RWPE1 (cell line): ENCODE measurements around the gene ULBP2.

Source experiments
- CTCF ChIA-PET: fragments of 350-600 bp; sonication (Branson Sonifier 250); formaldehyde crosslinking; extraction: SDS; loops from one replicate; lab custom pipeline; 2021; lab: Yijun Ruan, JAX
- POLR2A ChIA-PET: fragments of 400-600 bp; formaldehyde crosslinking; extraction: SDS; loops from one replicate; lab custom pipeline; 2020; ENCODE audit warnings: antibody characterized with exemption; ENCODE audit not compliant: low non-redundant PET; lab: Yijun Ruan, JAX
- DNase-seq: peaks from one replicate; pipeline ENCODE4 v3.0.0; 2012; ENCODE audit warnings: low spot score
- H3K27ac ChIP-seq: fragments of 450-650 bp; 2 replicates; pipeline ENCODE4 v1.5.1; 2017
- TF ChIP-seq, protein P1 (sequence below): fragments of 450-650 bp; conservative IDR thresholded peaks from 2 replicates; pipeline ENCODE4 v1.5.1; 2017; ENCODE audit warnings: low read depth, mild to moderate bottlenecking

Gene ULBP2

DNA sequence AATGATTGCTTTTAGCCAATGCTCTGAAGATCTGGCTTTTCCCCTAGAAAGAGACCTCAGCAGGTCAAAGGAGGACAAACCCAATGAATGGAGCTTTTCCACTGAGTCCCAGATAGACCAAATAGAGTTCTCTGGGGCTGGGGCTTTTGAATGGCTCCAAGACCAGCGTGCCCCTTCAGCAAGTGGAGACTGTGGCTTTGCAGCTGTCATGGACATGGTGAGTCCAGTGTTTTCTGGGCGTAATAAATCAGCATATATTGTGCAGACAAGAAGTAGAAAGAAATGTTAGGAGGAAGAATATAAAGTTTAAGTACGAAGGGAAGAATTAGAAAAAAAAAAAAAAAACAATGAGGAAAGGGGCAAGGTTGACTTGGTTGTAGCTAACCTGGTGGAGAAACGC, 50.0 kb downstream of the ULBP2 start:
- DNase-seq: no peak
- TF ChIP-seq, protein P1, sequence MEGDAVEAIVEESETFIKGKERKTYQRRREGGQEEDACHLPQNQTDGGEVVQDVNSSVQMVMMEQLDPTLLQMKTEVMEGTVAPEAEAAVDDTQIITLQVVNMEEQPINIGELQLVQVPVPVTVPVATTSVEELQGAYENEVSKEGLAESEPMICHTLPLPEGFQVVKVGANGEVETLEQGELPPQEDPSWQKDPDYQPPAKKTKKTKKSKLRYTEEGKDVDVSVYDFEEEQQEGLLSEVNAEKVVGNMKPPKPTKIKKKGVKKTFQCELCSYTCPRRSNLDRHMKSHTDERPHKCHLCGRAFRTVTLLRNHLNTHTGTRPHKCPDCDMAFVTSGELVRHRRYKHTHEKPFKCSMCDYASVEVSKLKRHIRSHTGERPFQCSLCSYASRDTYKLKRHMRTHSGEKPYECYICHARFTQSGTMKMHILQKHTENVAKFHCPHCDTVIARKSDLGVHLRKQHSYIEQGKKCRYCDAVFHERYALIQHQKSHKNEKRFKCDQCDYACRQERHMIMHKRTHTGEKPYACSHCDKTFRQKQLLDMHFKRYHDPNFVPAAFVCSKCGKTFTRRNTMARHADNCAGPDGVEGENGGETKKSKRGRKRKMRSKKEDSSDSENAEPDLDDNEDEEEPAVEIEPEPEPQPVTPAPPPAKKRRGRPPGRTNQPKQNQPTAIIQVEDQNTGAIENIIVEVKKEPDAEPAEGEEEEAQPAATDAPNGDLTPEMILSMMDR: no peak
- ChIA-PET CTCF (interaction anchor here (0.6 to 1.8 kb wide), 2 partner anchors 38 to 79 kb away, joined by 3 to 5 read pairs; no protein-coding TSS in a partner anchor), POLR2A (no interaction called here)
- H3K27ac ChIP-seq: no peak overlapping the region

DNA sequence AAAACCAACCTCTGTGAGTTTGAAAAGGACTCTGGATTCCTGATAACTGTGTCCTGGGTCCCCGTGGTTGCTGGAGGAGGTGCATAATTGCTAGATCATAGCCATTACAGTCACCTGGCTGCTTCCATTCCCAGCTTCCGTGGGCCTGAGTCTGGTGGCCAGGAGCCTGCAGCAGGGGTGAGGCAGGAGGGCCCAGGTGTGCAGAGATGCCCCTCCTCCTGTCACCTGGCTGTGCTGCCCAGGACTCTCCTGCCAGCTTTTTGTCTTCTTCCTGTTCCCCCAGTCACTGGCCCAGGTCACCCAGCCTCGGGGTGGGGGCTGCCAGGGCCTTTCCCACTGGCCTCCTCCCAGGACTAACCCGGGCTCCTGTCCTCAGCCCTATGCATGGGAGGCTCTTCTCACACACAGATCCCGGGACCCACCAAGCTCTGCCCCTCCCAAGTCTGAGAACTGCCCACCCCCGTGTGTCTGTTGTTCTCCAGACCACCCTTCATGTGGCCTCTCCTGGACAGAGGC, 53.5 kb downstream of the ULBP2 start:
- no peak overlapping the region for H3K27ac ChIP-seq
- ChIA-PET CTCF (no interaction called here), POLR2A (no interaction called here)
- TF ChIP-seq, protein P1: no peak
- DNase-seq: no peak

DNA sequence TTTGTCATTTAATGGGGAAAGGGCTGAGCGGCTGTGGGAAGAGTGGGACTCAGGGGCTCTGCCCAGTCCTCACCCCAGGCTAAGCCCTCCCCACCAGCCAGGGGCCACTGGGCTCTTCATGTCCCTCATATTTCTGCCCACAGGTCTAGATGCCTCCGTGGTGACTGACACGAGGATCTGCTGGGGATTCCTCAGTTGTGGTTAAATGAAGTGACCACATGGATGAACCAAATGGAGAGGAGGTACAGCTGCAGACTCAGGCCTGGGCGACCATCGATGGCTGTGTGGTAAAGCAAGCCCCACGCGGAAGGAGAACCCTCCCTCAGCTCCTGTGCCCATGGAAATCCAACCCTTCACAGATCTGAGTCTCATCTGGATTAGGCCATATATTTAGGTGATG, 54.2 kb downstream of the ULBP2 start:
- ChIA-PET CTCF (no interaction called here), POLR2A (no interaction called here)
- TF ChIP-seq, protein P1: no peak
- H3K27ac ChIP-seq: no peak overlapping the region
- no peak for DNase-seq
